ENCODE results near the gene ANP32A.

DNA sequence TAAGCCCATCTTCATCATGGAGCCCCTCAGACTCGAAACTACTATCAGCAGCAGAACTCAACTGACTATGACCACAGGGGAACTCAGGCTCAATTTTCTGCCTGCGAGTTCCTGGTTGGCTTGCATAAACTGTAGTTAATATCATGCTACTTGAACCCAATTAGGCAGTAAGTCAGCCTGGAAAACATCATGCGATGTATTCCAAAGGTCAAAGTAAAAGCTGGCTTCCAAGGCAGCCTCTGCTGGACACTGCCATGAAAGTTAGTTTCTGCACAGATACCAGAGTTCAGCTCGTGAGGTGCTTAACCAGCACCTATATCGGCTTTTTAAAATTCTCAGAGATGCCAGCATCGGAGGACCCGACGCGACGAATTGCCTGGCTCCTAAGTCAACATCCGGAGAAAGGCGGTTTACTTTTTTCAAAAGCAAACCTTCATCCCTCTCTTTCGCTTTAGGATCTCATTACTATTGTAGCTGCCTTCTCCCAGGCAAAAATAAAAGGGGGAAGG lies 3.8 kb downstream of the ANP32A start:
- TF ChIP-seq, protein P1, sequence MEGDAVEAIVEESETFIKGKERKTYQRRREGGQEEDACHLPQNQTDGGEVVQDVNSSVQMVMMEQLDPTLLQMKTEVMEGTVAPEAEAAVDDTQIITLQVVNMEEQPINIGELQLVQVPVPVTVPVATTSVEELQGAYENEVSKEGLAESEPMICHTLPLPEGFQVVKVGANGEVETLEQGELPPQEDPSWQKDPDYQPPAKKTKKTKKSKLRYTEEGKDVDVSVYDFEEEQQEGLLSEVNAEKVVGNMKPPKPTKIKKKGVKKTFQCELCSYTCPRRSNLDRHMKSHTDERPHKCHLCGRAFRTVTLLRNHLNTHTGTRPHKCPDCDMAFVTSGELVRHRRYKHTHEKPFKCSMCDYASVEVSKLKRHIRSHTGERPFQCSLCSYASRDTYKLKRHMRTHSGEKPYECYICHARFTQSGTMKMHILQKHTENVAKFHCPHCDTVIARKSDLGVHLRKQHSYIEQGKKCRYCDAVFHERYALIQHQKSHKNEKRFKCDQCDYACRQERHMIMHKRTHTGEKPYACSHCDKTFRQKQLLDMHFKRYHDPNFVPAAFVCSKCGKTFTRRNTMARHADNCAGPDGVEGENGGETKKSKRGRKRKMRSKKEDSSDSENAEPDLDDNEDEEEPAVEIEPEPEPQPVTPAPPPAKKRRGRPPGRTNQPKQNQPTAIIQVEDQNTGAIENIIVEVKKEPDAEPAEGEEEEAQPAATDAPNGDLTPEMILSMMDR (IDR thresholded peaks at IDR 0.05 in 4 of 5, conservative IDR thresholded peaks at IDR 0.05 in 1 of 5) = no peak
- no peak for TF ChIP-seq POLR2A (IDR thresholded peaks at IDR 0.05)
